ENCODE results near the gene TBX6. TPM values are rescaled to one million over a fixed set of nuclear protein-coding genes. Genes with fewer than 3 reads are reported as not detected.

Gene TBX6
- total and polyA plus RNA-seq, 10 donors: 0.66 to 3.4 (median 1.8) TPM; not detected in 1

- Histone ChIP-seq H3K27me3 (replicated peaks in 1 of 7) (no peaks in the 10 kb centered on the region), H3K4me3 (peak overlapping the region in 1 of 8 donors; percentile 0), H3K27ac (peak overlapping the region in 7 of 8 donors; percentile 14 to 100 (median 58)), H3K36me3 (peaks cover 10 to 73% (median 68%) of the 10 kb centered on the region in 6 donors), H3K9me3 (no peaks in the 10 kb centered on the region), H3K4me1 (peaks cover 28 to 63% (median 51%) of the 10 kb centered on the region in 6 donors)
- intact Hi-C loops (cut with DNase I; ENCODE audit: low total_unique reads): no loop called here
- TF ChIP-seq POLR2AphosphoS5 (IDR thresholded peaks at IDR 0.05): peak in 2 of 3 donors; percentile 42 to 61
- TF ChIP-seq POLR2A (IDR thresholded peaks at IDR 0.05): no peak
- no peak for TF ChIP-seq CTCF (IDR thresholded peaks at IDR 0.05 in 8 of 11, conservative IDR thresholded peaks at IDR 0.05 in 3 of 11)
- 76 to 87% (median 83%) methylated on average over 30 to 31 of the region's 31 CpGs for WGBS, 5 donors
- no peak for DNase-seq
These were observed 21.9 kb downstream of the TBX6 start for GRCh38 chr16:30069611-30070462.

- H3K9me3 ChIP-seq: no peaks in the 10 kb centered on the region
- H3K27ac ChIP-seq: peak overlapping the region in 6 of 8 donors; percentile 17 to 100 (median 79)
- peak in 10 of 11 experiments; percentile 16 to 62 (median 38) for TF ChIP-seq CTCF (IDR thresholded peaks at IDR 0.05 in 8 of 11, conservative IDR thresholded peaks at IDR 0.05 in 3 of 11)
- no peak for TF ChIP-seq POLR2A (IDR thresholded peaks at IDR 0.05)
- peak in 2 of 3 donors; percentile 8 to 41 for TF ChIP-seq POLR2AphosphoS5 (IDR thresholded peaks at IDR 0.05)
- no peaks in the 10 kb centered on the region for H3K27me3 ChIP-seq (replicated peaks in 1 of 7)
- peaks cover 10 to 73% (median 68%) of the 10 kb centered on the region in 6 donors for H3K36me3 ChIP-seq
- WGBS, 5 donors: 82 to 98% (median 84%) methylated on average over 9 to 17 of the region's 17 CpGs
- intact Hi-C loops (cut with DNase I; ENCODE audit: low total_unique reads): no loop called here
- no peak for DNase-seq
- H3K4me1 ChIP-seq: peaks cover 25 to 68% (median 50%) of the 10 kb centered on the region in 6 donors
- H3K4me3 ChIP-seq: peak overlapping the region in 1 of 8 donors; percentile 0
These were observed 22.7 kb downstream of the TBX6 start for GRCh38 chr16:30068750-30069610.

GRCh38 chr16:30068333-30068732 lies 23.4 kb downstream of the TBX6 start:
- no peak for DNase-seq
- WGBS, 5 donors: 71 to 86% (median 76%) methylated on average over 9 of the region's 9 CpGs
- no peaks in the 10 kb centered on the region for H3K27me3 ChIP-seq (replicated peaks in 1 of 7)
- peak overlapping the region in 1 of 8 donors; percentile 0 for H3K4me3 ChIP-seq
- intact Hi-C loops (cut with DNase I; ENCODE audit: low total_unique reads): no loop called here
- peaks cover 32 to 75% (median 57%) of the 10 kb centered on the region in 6 donors for H3K4me1 ChIP-seq
- peaks cover 10 to 68% (median 65%) of the 10 kb centered on the region in 6 donors for H3K36me3 ChIP-seq
- H3K9me3 ChIP-seq: no peaks in the 10 kb centered on the region
- TF ChIP-seq POLR2A (IDR thresholded peaks at IDR 0.05) (no peak), CTCF (IDR thresholded peaks at IDR 0.05 in 8 of 11, conservative IDR thresholded peaks at IDR 0.05 in 3 of 11) (no peak), POLR2AphosphoS5 (IDR thresholded peaks at IDR 0.05) (no peak)
- H3K27ac ChIP-seq: peak overlapping the region in 5 of 8 donors; percentile 17 to 100 (median 97)
